ENCODE measurements around the gene PAMR1.

Gene PAMR1

DNA sequence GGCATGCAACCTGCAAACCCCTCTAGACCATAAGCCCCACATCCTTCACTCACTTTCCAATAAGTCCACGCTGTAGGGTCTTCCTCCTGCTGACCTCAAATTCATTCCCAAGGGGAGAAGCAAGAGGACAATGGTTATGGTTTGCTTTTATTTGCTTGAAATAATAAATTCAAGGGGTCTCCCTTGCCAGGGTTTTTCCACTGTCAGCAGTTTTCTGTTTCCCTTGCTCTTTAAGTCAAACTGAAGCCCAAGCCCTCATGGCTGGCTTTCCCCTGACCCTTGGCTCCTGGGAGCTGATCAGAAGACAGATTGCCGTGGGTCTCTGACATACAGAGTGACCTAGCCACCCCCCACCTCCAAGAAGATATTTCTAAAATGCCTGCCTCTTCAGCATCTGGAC is 109.9 kb downstream of the PAMR1 start:
- H2BK15ac ChIP-seq (replicated peaks; ENCODE audit: low read depth): no peak overlapping the region
- H3K27me3 ChIP-seq (ENCODE audit: insufficient read depth, low read length, poor library complexity): peaks cover 34% of the 10 kb centered on the region
- no peak overlapping the region for H3K4me3 ChIP-seq (ENCODE audit: low read length)
- H4K5ac ChIP-seq (ENCODE audit: low read length): no peak overlapping the region
- no peak for DNase-seq
- H3K56ac ChIP-seq (ENCODE audit: low read length): no peak overlapping the region
- H3K79me1 ChIP-seq (ENCODE audit: low read length): no peaks in the 10 kb centered on the region
- no peak overlapping the region for H3K4me2 ChIP-seq (ENCODE audit: low read length)
- H4K8ac ChIP-seq (ENCODE audit: low read depth, low read length): no peak overlapping the region
- no peak overlapping the region for H2AK5ac ChIP-seq (ENCODE audit: low read length)
- H3K18ac ChIP-seq (ENCODE audit: low read length): no peak overlapping the region
- H2BK5ac ChIP-seq (ENCODE audit: low read length): no peak overlapping the region
- H3K36me3 ChIP-seq (ENCODE audit: control insufficient read depth, insufficient read depth, low read length): no peaks in the 10 kb centered on the region
- H2BK120ac ChIP-seq (ENCODE audit: low read depth, low read length): no peak overlapping the region
- no peak overlapping the region for H3K23ac ChIP-seq (ENCODE audit: low read length)
- H3K4ac ChIP-seq (ENCODE audit: low read depth, low read length): no peak overlapping the region
- no CpG with 5 or more reads among the region's 2 CpGs for WGBS (ENCODE audit: extremely low coverage, insufficient coverage, low lambda C conversion rate)
- no peaks in the 10 kb centered on the region for H3K79me2 ChIP-seq (ENCODE audit: control insufficient read depth, insufficient read depth, low read length)
- H3K27ac ChIP-seq (ENCODE audit: low read depth, low read length): no peak overlapping the region
- no peak overlapping the region for H3K9ac ChIP-seq (ENCODE audit: low read length)
- H3K4me1 ChIP-seq (ENCODE audit: control insufficient read depth, low read depth, low read length): no peaks in the 10 kb centered on the region

DNA sequence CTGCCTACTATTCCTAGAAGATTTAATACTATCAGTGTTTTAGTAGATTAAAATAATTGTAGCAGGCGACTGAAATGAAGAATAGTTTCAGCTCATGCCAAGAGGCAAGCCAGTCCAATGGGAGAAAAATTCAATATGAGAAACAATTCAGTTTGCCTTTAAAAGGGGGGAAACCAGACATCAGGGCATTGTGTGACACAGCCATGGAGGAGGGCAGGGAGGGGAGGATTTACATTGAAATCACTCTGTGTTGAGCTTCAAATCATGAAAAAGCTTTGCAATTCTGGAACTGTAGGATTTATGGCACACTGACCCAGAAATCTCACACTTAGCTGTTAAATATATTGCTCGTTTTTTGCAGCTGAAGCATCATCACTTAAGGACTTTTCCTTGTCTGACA is 110.6 kb downstream of the PAMR1 start:
- H3K27ac ChIP-seq (ENCODE audit: low read depth, low read length): no peak overlapping the region
- H2BK5ac ChIP-seq (ENCODE audit: low read length): no peak overlapping the region
- no peak overlapping the region for H3K4ac ChIP-seq (ENCODE audit: low read depth, low read length)
- no peaks in the 10 kb centered on the region for H3K36me3 ChIP-seq (ENCODE audit: control insufficient read depth, insufficient read depth, low read length)
- no peaks in the 10 kb centered on the region for H3K79me2 ChIP-seq (ENCODE audit: control insufficient read depth, insufficient read depth, low read length)
- no peaks in the 10 kb centered on the region for H3K4me1 ChIP-seq (ENCODE audit: control insufficient read depth, low read depth, low read length)
- no peak overlapping the region for H3K18ac ChIP-seq (ENCODE audit: low read length)
- no peak overlapping the region for H3K4me3 ChIP-seq (ENCODE audit: low read length)
- no CpG with 5 or more reads among the region's 2 CpGs for WGBS (ENCODE audit: extremely low coverage, insufficient coverage, low lambda C conversion rate)
- H4K8ac ChIP-seq (ENCODE audit: low read depth, low read length): no peak overlapping the region
- H3K27me3 ChIP-seq (ENCODE audit: insufficient read depth, low read length, poor library complexity): peaks cover 29% of the 10 kb centered on the region
- no peaks in the 10 kb centered on the region for H3K79me1 ChIP-seq (ENCODE audit: low read length)
- DNase-seq: no peak
- H2AK5ac ChIP-seq (ENCODE audit: low read length): no peak overlapping the region
- H3K4me2 ChIP-seq (ENCODE audit: low read length): no peak overlapping the region
- H2BK15ac ChIP-seq (replicated peaks; ENCODE audit: low read depth): no peak overlapping the region
- no peak overlapping the region for H2BK120ac ChIP-seq (ENCODE audit: low read depth, low read length)
- no peak overlapping the region for H3K9ac ChIP-seq (ENCODE audit: low read length)
- no peak overlapping the region for H4K5ac ChIP-seq (ENCODE audit: low read length)
- no peak overlapping the region for H3K56ac ChIP-seq (ENCODE audit: low read length)
- no peak overlapping the region for H3K23ac ChIP-seq (ENCODE audit: low read length)

DNA sequence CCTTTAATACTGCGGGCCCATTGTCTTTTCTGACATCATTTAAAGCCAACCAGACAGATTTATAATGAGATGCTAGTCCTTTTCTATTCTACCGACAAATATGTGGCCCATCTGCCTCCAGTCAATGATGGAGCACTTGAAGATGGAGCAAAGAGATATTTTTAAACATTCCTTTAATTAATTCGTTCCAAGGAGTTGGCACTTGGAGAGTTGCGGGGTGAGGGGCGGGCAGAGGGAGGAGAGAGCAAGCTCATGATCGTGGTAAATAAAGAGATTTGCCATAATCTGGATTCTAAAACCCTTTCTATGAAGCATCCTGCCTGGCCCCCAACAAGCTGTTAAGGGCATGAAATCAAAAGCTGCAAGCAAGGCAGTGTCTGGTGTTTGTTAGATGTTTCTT is 111.1 kb downstream of the PAMR1 start:
- no peak overlapping the region for H2BK15ac ChIP-seq (replicated peaks; ENCODE audit: low read depth)
- H3K56ac ChIP-seq (ENCODE audit: low read length): no peak overlapping the region
- no peak overlapping the region for H3K9ac ChIP-seq (ENCODE audit: low read length)
- H3K27ac ChIP-seq (ENCODE audit: low read depth, low read length): no peak overlapping the region
- H3K4me3 ChIP-seq (ENCODE audit: low read length): no peak overlapping the region
- no peaks in the 10 kb centered on the region for H3K79me2 ChIP-seq (ENCODE audit: control insufficient read depth, insufficient read depth, low read length)
- no peaks in the 10 kb centered on the region for H3K4me1 ChIP-seq (ENCODE audit: control insufficient read depth, low read depth, low read length)
- DNase-seq: no peak
- peaks cover 27% of the 10 kb centered on the region for H3K27me3 ChIP-seq (ENCODE audit: insufficient read depth, low read length, poor library complexity)
- H3K36me3 ChIP-seq (ENCODE audit: control insufficient read depth, insufficient read depth, low read length): no peaks in the 10 kb centered on the region
- H2AK5ac ChIP-seq (ENCODE audit: low read length): no peak overlapping the region
- no peak overlapping the region for H4K8ac ChIP-seq (ENCODE audit: low read depth, low read length)
- H3K4me2 ChIP-seq (ENCODE audit: low read length): no peak overlapping the region
- no peak overlapping the region for H2BK120ac ChIP-seq (ENCODE audit: low read depth, low read length)
- H3K4ac ChIP-seq (ENCODE audit: low read depth, low read length): no peak overlapping the region
- no peak overlapping the region for H3K18ac ChIP-seq (ENCODE audit: low read length)
- H3K23ac ChIP-seq (ENCODE audit: low read length): no peak overlapping the region
- no peak overlapping the region for H4K5ac ChIP-seq (ENCODE audit: low read length)
- no CpG with 5 or more reads among the region's 6 CpGs for WGBS (ENCODE audit: extremely low coverage, insufficient coverage, low lambda C conversion rate)
- no peak overlapping the region for H2BK5ac ChIP-seq (ENCODE audit: low read length)
- H3K79me1 ChIP-seq (ENCODE audit: low read length): no peaks in the 10 kb centered on the region

DNA sequence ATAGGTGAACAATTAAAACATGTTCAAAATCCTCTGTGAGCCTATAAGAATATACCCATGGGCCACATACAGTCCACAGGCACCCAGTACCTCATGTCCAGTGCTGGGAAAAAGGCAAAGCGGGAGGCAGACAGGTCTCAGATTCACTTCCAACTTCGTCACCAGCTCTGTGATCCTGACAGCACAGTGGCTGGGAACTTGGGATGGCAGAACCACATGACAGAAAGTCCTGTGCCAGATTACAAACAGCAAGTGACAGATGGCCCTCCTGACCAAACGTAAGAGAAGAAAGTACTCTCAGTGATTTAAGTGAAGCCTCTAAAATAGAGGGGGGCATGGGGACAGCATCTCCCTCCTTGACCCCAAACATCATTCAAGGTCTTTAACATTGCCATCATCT is 111.8 kb downstream of the PAMR1 start:
- WGBS (ENCODE audit: extremely low coverage, insufficient coverage, low lambda C conversion rate): no CpG with 5 or more reads among the region's 3 CpGs
- Histone ChIP-seq H3K23ac (ENCODE audit: low read length) (no peak overlapping the region), H3K27ac (ENCODE audit: low read depth, low read length) (no peak overlapping the region)

DNA sequence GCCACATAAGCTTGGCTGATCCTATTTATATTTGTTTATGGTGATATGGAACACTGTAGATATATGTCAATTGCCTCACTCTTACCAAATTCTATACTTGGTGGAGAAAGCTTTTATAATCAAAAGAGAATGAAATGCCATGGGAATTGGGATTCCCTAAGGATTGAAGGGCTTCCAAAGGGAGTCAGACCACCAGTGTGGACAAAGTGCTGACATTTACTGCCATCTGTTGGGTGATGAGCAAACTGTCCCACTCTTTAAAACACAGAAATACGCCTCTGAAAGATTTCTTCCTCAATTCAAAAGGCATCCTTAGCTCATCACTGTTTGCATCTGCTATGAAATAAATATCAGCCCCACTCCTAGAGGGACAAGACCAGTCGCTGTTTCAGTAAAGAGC is 113.1 kb downstream of the PAMR1 start:
- H2BK5ac ChIP-seq (ENCODE audit: low read length): no peak overlapping the region
- WGBS (ENCODE audit: extremely low coverage, insufficient coverage, low lambda C conversion rate): no CpG with 5 or more reads among the region's 2 CpGs

More for the DNA sequence above, 111.8 kb downstream of the PAMR1 start:
- Histone ChIP-seq H2BK120ac (ENCODE audit: low read depth, low read length) (no peak overlapping the region), H3K36me3 (ENCODE audit: control insufficient read depth, insufficient read depth, low read length) (no peaks in the 10 kb centered on the region), H2AK5ac (ENCODE audit: low read length) (no peak overlapping the region), H3K4me2 (ENCODE audit: low read length) (no peak overlapping the region), H3K18ac (ENCODE audit: low read length) (no peak overlapping the region), H2BK15ac (replicated peaks; ENCODE audit: low read depth) (no peak overlapping the region), H3K4me1 (ENCODE audit: control insufficient read depth, low read depth, low read length) (no peaks in the 10 kb centered on the region), H2BK5ac (ENCODE audit: low read length) (no peak overlapping the region), H3K79me2 (ENCODE audit: control insufficient read depth, insufficient read depth, low read length) (no peaks in the 10 kb centered on the region), H3K4me3 (ENCODE audit: low read length) (no peak overlapping the region), H3K27me3 (ENCODE audit: insufficient read depth, low read length, poor library complexity) (peaks cover 27% of the 10 kb centered on the region), H3K79me1 (ENCODE audit: low read length) (no peaks in the 10 kb centered on the region), H4K8ac (ENCODE audit: low read depth, low read length) (no peak overlapping the region), H4K5ac (ENCODE audit: low read length) (no peak overlapping the region), H3K56ac (ENCODE audit: low read length) (no peak overlapping the region), H3K4ac (ENCODE audit: low read depth, low read length) (no peak overlapping the region), H3K9ac (ENCODE audit: low read length) (no peak overlapping the region)
- DNase-seq: no peak

DNA sequence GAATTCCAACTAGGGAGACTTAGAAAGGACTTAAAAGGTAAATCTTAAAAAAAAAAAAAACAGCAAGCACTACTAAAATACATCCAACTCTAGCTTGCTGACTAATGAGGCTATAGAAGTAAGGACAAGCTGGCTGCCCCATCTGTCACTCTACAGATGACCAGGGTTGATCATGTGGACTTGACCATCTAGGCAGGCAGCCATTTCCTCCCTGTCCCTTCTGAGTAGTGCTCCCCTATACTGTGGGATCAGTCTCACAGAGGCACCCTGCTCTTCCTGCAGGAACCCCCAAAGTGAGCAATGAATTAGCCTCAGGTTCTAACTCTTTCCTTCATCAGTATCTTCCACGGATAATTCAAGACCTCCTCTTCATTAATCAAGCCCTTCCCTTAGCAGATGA is 118.4 kb downstream of the PAMR1 start:
- no peaks in the 10 kb centered on the region for H3K36me3 ChIP-seq (ENCODE audit: control insufficient read depth, insufficient read depth, low read length)
- H3K79me2 ChIP-seq (ENCODE audit: control insufficient read depth, insufficient read depth, low read length): no peaks in the 10 kb centered on the region
- no CpG with 5 or more reads among the region's 1 CpG for WGBS (ENCODE audit: extremely low coverage, insufficient coverage, low lambda C conversion rate)

More for the DNA sequence above, 113.1 kb downstream of the PAMR1 start:
- Histone ChIP-seq H4K5ac (ENCODE audit: low read length) (no peak overlapping the region), H3K4ac (ENCODE audit: low read depth, low read length) (no peak overlapping the region), H2BK15ac (replicated peaks; ENCODE audit: low read depth) (no peak overlapping the region), H3K23ac (ENCODE audit: low read length) (no peak overlapping the region), H3K36me3 (ENCODE audit: control insufficient read depth, insufficient read depth, low read length) (no peaks in the 10 kb centered on the region), H3K79me2 (ENCODE audit: control insufficient read depth, insufficient read depth, low read length) (no peaks in the 10 kb centered on the region), H3K56ac (ENCODE audit: low read length) (no peak overlapping the region), H3K4me1 (ENCODE audit: control insufficient read depth, low read depth, low read length) (no peaks in the 10 kb centered on the region), H3K9ac (ENCODE audit: low read length) (no peak overlapping the region), H3K27ac (ENCODE audit: low read depth, low read length) (no peak overlapping the region), H4K8ac (ENCODE audit: low read depth, low read length) (no peak overlapping the region), H3K18ac (ENCODE audit: low read length) (no peak overlapping the region), H3K4me2 (ENCODE audit: low read length) (no peak overlapping the region), H2AK5ac (ENCODE audit: low read length) (no peak overlapping the region), H2BK120ac (ENCODE audit: low read depth, low read length) (no peak overlapping the region), H3K4me3 (ENCODE audit: low read length) (no peak overlapping the region), H3K79me1 (ENCODE audit: low read length) (no peaks in the 10 kb centered on the region), H3K27me3 (ENCODE audit: insufficient read depth, low read length, poor library complexity) (peaks cover 16% of the 10 kb centered on the region)
- peak; percentile 56 for DNase-seq

More for the DNA sequence above, 118.4 kb downstream of the PAMR1 start:
- Histone ChIP-seq H2BK120ac (ENCODE audit: low read depth, low read length) (no peak overlapping the region), H3K56ac (ENCODE audit: low read length) (no peak overlapping the region), H2AK5ac (ENCODE audit: low read length) (no peak overlapping the region), H3K79me1 (ENCODE audit: low read length) (no peaks in the 10 kb centered on the region), H3K18ac (ENCODE audit: low read length) (no peak overlapping the region), H2BK5ac (ENCODE audit: low read length) (no peak overlapping the region), H3K9ac (ENCODE audit: low read length) (no peak overlapping the region), H3K4me2 (ENCODE audit: low read length) (no peak overlapping the region), H4K8ac (ENCODE audit: low read depth, low read length) (no peak overlapping the region), H4K5ac (ENCODE audit: low read length) (no peak overlapping the region), H3K4me1 (ENCODE audit: control insufficient read depth, low read depth, low read length) (peaks cover 13% of the 10 kb centered on the region), H3K27ac (ENCODE audit: low read depth, low read length) (no peak overlapping the region), H3K4me3 (ENCODE audit: low read length) (no peak overlapping the region), H3K23ac (ENCODE audit: low read length) (no peak overlapping the region), H3K27me3 (ENCODE audit: insufficient read depth, low read length, poor library complexity) (no peaks in the 10 kb centered on the region), H3K4ac (ENCODE audit: low read depth, low read length) (no peak overlapping the region), H2BK15ac (replicated peaks; ENCODE audit: low read depth) (no peak overlapping the region)
- no peak for DNase-seq
